Stimulated activated CD8-positive, alpha-beta memory T cell treated with anti-CD3 and anti-CD28 coated beads, Interleukin-12 subunit alpha, Interleukin-12 subunit beta, amount 100 ng/mL, for 4 hours (primary cell): ENCODE measurements around the gene INSC.

Experiments used
- DNase-seq: peaks from one replicate; pipeline ENCODE4 v3.0.0-alpha.2; 2020; ENCODE audit warnings: low read depth

The INSC gene

DNA sequence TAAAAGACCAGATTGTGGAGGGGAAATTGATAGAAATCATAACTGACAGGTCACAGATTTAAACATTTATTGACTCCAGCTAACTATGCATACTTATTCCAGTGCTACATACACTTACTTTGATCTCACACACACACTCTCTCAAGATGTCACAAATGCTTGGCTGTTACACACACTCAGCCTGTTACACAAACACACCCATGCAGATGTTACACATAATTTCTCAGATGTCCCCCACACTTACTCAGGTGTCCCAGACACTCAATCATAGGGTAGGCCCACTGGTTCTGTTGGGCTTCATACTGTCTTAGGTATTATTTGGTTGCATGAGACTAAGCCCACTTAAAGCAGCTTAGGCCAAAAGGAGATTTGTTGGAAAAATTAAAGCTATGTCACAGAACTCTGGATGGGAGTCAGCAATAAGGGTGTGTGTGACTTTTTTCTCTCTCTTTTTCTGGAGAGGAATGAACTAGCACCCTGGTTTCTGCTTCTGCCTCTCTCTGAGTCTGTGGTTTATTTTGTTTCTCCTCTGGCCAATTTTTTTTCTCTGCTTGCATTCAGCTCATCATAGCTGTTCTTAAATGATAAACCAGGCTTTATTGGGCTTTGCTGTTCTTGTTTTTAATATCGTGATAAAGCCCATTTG lies 179.4 kb downstream of the INSC start:
- no peak for DNase-seq

DNA sequence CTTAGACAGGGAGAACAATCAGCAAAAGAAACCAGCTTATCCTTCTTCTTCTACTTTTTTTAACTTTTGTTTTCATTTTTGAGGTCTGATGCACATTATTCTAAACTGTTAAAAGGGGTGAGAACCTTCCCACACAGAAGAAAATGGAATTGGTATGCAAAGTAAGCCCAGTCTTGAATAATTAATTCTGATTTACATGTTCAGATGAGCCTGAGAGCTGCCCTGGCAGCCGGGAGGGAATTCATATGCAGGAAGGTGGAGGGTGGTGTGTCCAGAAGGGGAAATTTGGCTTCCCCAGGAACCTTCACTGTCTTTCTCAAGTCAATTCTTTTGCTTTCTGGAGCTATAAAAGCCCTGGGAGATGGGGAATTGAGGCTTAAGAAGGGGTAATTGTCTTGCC lies 181.0 kb downstream of the INSC start:
- DNase-seq, result no peak
